GM21737 (cell line): ENCODE measurements around the gene ITGB8.
"Not testable (repeated sequence)": the region's sequence is repeated elsewhere in the genome, so short reads cannot be mapped to it uniquely, and the experiment has no call there.

ENCODE experiments used
- ATAC-seq: cut with Tn5 transposase; IDR thresholded peaks from one replicate; pipeline ENCODE4 v1.9.1; 2021; ENCODE audit warnings: mild to moderate bottlenecking, moderate library complexity; ENCODE audit not compliant: unreplicated experiment

ITGB8 gene

DNA sequence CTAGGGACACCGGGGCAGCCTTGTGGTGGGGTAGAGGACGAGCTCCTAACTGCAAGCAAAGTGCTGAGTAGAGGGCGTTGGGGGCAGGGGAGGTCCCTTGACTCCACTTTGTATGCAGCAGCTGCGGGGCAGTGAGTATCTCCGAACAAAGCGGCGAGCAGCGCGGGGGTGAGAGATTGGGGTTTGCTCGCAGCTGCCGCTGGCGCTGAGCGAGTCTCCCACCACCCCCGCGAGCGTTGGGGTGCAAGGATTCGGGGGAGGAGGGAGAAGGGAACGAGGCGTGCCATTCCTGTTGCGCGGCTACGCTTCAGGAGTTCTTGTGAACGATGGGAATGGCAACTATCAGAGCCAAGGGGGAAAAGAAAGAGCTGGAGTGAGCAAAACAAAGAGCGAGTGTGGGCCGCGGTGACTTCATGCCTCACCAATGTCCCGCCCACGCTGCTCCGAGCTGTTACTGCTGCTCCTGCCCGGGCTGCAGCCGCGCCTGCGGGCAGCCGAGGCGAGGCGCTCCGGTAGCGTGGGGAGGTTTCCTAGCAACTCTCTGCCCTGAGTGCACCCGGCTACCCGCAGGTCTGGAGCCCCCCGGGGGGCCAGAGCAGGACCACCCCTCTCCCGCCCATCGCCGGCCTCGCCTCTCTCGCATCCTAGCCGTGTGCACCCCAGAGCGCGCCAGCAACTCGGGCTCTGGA is at the start of gene ITGB8:
Gene ITGB8, plus strand, starts transcription at position 662 of the 689 bp plus-strand sequence. CDS start 907 bp downstream, outside the sequence.
- ATAC-seq, result peak; percentile 58

GRCh38 chr7:20282959-20283358 is 47.7 kb upstream of the ITGB8 start:
- no peak for ATAC-seq

GRCh38 chr7:20283385-20283784 is 47.3 kb upstream of the ITGB8 start:
- no peak for ATAC-seq

DNA sequence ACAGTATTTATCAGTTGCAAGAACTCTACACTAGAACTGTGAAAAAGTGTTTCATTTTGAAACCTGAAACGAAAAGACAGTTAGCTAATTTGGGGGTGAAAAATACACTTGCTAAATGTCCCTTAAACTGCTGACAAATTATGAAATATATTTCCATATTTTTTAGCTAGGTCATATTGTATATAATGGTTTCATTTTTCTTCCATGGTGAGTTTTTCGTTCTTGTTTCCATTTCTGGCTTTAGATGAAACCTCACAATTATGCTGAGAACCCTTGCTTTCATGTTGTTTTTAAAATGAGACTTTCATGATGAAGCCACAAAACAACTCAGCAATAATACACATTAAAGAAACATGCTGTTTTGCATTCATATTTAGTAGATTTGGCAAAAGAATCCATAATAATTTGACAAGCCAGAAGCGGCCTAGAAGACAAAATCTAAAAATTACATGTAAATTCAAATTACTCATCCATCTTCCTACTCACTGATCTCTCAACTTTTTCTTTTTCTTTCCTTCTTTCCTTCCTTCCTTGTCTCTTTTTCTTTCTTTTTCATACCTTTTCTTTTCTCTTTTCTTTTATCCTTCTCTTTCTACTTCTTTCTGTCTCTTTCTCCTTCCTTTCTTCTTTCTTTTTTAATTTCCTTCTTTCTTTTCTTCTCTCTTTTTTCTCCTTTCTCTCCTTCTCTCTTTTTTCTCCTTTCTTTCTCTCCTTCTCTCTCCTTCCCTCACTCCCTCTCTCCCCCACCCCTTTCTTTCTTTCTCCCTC is 46.5 kb upstream of the ITGB8 start:
- no peak for ATAC-seq

GRCh38 chr7:20284771-20285143 is 45.9 kb upstream of the ITGB8 start:
- ATAC-seq, result no peak

DNA sequence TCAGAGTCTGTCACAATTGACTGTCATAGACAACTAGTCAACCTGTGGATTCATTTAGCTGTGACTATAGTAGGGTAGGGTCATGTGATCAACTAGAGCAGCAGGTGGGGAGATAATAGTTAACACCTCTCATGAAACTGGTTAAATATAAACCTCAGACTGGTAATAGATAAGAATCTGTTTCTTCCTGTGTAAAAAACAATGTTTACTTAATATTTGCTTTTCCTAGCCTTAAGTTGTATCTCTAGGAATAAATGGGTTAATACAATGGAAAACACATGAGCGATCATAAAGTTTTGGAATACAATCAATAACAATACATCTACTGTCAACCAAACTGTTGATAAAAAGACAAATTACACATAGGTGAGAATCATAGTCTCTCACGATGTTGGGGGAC is 43.4 kb upstream of the ITGB8 start:
- peak; percentile 40 for ATAC-seq

- no peak for ATAC-seq
Measured at GRCh38 chr7:20288036-20288435, 42.7 kb upstream of the ITGB8 start.

DNA sequence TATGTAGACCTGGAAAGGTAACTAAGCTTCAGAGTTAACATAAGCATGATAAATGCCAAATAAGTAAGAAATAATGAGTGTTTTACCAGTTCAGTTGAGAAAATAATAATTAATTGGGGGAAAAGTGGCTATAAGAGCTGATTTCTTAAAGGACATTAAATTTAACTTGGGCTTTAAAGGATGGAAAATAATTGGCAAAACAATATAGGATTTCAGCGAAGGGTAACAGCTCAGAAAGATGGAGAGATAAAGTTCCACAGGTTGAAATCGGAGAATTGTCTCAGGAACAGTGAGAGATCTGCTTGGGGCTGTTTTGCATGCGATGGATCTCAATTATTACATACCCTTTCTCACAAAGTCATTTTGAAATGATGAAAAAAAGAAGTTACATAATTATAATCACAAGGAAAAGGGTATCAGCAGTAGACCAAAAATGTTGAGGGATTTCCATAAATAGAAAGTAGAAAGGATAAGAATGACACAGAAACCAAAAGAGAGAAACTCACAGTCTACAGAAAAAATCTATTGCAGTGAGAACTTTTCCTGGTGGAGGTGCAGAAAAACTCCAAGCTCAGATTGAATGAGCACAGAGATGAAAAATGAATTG is 40.1 kb upstream of the ITGB8 start:
- ATAC-seq, result no peak

- ATAC-seq, result no peak
Measured at GRCh38 chr7:20293336-20293735, 37.4 kb upstream of the ITGB8 start.

DNA sequence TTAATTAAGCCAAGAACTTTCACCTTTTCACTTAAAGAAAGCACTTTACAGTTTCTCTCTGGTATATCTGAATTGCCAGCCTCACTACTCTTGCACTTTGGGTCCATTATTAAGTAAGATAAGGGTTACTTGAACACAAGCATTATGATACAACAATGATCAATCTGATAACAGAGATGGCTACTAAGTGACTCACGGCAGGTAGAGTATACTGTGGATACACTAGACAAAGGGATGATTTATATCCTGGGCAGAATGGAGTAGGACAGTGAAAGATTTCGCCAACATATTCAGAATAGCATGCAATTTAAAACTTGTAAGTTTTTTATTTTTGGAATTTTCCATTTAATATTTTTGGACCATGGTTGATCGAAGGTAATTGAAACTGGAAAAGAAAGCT is 34.3 kb upstream of the ITGB8 start:
- no peak for ATAC-seq

GRCh38 chr7:20296901-20297300 is 33.8 kb upstream of the ITGB8 start:
- no peak for ATAC-seq

GRCh38 chr7:20298486-20298901 is 32.2 kb upstream of the ITGB8 start:
- ATAC-seq, result no peak

GRCh38 chr7:20299145-20299544 is 31.6 kb upstream of the ITGB8 start:
- no peak for ATAC-seq

DNA sequence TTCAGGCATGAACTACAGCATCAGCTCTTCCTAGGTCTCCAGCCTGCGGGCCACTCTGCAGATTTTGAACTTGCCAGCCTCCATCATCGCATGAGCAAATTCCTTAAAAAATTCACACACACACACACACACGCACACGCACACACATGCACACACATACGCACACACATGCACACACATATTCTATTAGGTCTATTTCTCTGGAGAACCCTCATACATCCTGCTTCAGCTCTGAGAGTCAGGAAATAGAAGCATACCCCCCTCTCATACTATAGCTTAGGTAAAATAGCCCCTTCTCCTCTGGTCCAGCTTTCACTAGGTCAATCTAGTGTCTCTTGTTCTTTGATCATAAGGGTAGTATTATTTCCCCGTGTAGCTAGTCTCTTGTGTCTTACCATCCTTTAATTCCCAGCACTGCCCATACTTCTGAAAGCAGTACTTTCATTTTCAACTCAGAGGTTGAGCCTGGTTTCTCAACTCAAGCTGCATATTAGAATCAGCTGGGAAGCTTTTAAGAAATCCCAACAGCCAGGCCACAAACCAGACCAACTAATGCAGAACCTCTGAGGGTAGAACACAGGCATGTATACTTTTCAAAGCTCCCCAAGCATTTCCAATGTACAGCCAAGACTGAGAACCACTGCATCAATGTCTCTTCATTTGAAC is 30.9 kb upstream of the ITGB8 start:
- ATAC-seq, result peak; percentile 73

DNA sequence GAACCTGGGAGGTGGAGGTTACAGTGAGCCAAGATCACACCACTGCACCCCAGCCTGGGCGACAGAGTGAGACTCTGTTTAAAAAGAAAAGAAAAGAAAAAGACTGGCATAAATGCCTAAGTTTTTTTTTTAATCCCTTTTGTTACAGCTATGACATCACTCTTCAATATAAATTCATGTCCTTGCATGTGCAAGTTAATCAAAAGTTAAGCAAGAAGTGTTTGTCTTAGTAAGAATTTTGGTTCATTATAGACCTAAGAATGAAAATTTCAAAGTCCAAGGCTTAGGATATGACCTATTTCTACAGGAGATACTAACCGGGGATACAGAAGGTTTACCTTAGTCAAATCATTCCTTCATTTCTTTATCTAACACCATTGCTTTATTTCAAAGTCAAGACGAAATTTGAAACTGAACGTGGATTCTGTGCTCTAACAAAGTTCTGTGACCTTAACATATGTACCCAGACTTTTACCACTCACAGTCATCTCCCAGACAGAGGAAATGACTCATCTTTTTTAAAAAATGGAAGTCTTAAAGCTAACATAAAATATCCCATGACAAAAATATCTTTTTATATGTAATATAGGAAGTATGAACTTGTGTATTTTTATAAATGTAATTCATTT is 29.3 kb upstream of the ITGB8 start:
- ATAC-seq, result no peak

GRCh38 chr7:20302300-20302699 is 28.4 kb upstream of the ITGB8 start:
- not testable (repeated sequence) for ATAC-seq

- no peak for ATAC-seq
Measured at GRCh38 chr7:20302891-20303290, 27.8 kb upstream of the ITGB8 start.

- no peak for ATAC-seq
Measured at GRCh38 chr7:20304366-20304765, 26.3 kb upstream of the ITGB8 start.

GRCh38 chr7:20305726-20306125 is 25.0 kb upstream of the ITGB8 start:
- no peak for ATAC-seq

DNA sequence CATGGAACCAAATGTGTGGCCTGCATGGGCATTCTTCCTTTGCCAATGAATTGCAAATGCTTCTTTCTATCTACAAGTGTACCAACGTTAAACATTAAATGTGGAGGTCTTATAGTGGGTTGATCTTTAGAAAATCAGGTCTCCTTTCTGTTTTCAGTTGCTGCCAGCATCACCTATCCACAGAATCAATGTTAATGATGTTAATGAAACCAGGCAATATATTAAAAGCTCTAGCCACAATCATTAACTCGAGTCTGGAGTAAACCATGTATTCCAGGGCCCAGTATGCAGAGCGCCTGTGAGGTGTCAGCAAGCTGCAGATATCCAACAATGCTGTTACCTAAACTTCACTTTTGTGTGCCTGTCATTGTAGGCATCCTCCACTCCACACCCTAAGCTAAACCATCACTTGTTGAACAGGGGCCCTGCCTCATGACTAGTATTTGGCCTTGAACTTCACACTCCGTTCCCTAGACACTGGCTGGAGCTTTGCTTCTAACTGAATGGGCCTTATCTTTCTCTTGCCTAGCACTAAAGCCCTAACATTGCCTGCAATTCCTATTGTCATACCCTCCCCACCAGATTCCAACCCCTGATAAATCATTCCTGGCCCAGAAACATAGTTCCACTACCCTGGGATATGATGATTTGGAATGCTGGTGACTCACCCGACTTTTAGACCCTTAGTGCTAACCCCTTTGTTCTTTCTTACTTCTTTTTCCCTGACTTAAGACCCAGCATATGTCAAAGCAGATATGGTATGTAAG is 24.3 kb upstream of the ITGB8 start:
- ATAC-seq, result no peak
